WTC11 (cell line): ENCODE measurements around the gene WNT10A.

Experiments used
- CREM ChIP-seq: sonication (generic); formaldehyde crosslinking; IDR thresholded peaks from 2 replicates; pipeline ENCODE4 v1.8.1; 2022; ENCODE audit warnings: mild to moderate bottlenecking, missing genetic modification reagents, moderate library complexity
- GTF2I ChIP-seq: fragments of 250-450 bp; sonication (Bioruptor Pico); conservative IDR thresholded peaks from 2 replicates; pipeline ENCODE4 v1.4.0; 2021; ENCODE audit warnings: mild to moderate bottlenecking
- MXD4 ChIP-seq: fragments of 250-450 bp; sonication (Bioruptor Pico); IDR thresholded peaks from 2 replicates; pipeline ENCODE4 v1.8.0; 2021; ENCODE audit warnings: mild to moderate bottlenecking, moderate library complexity, borderline replicate concordance
- MYBL2 ChIP-seq: sonication (generic); formaldehyde crosslinking; IDR thresholded peaks from 2 replicates; pipeline ENCODE4 v1.8.1; 2023; ENCODE audit warnings: mild to moderate bottlenecking, moderate library complexity, missing genetic modification reagents
- NFYB ChIP-seq: sonication (generic); formaldehyde crosslinking; conservative IDR thresholded peaks from 2 replicates; pipeline ENCODE4 v1.8.0; 2022; ENCODE audit warnings: low read depth, missing genetic modification reagents
- SP1 ChIP-seq: sonication (generic); formaldehyde crosslinking; conservative IDR thresholded peaks from 2 replicates; pipeline ENCODE4 v1.8.1; 2022; ENCODE audit warnings: missing genetic modification reagents
- TEAD1 ChIP-seq: sonication (generic); formaldehyde crosslinking; IDR thresholded peaks from 2 replicates; pipeline ENCODE4 v1.8.0; 2022; ENCODE audit warnings: mild to moderate bottlenecking, missing genetic modification reagents
- ZNF416 ChIP-seq: fragments of 250-450 bp; sonication (Bioruptor Pico); IDR thresholded peaks from 2 replicates; pipeline ENCODE4 v1.9.0; 2021; ENCODE audit warnings: mild to moderate bottlenecking, inconsistent platforms
- ZSCAN18 ChIP-seq: fragments of 250-450 bp; sonication (Bioruptor Pico); IDR thresholded peaks from 2 replicates; pipeline ENCODE4 v2.1.2; 2022; ENCODE audit warnings: mild to moderate bottlenecking, moderate library complexity
- TF ChIP-seq, protein P1 (sequence below): sonication (generic); formaldehyde crosslinking; IDR thresholded peaks from 2 replicates; pipeline ENCODE4 v1.8.1; 2022; ENCODE audit warnings: low read depth, missing genetic modification reagents, borderline replicate concordance
- TF ChIP-seq, protein P2 (sequence below): fragments of 200-600 bp; IDR thresholded peaks from 2 replicates; pipeline ENCODE4 v1.8.0; 2022; ENCODE audit warnings: antibody characterized with exemption
- TF ChIP-seq, protein P3 (sequence below): sonication (generic); formaldehyde crosslinking; IDR thresholded peaks from 2 replicates; pipeline ENCODE4 v1.8.0; 2022; ENCODE audit warnings: mild to moderate bottlenecking, missing genetic modification reagents

- TF ChIP-seq, protein P1, sequence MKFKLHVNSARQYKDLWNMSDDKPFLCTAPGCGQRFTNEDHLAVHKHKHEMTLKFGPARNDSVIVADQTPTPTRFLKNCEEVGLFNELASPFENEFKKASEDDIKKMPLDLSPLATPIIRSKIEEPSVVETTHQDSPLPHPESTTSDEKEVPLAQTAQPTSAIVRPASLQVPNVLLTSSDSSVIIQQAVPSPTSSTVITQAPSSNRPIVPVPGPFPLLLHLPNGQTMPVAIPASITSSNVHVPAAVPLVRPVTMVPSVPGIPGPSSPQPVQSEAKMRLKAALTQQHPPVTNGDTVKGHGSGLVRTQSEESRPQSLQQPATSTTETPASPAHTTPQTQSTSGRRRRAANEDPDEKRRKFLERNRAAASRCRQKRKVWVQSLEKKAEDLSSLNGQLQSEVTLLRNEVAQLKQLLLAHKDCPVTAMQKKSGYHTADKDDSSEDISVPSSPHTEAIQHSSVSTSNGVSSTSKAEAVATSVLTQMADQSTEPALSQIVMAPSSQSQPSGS (CRISPR knock-in tag): no peak
- TF ChIP-seq, protein P2, sequence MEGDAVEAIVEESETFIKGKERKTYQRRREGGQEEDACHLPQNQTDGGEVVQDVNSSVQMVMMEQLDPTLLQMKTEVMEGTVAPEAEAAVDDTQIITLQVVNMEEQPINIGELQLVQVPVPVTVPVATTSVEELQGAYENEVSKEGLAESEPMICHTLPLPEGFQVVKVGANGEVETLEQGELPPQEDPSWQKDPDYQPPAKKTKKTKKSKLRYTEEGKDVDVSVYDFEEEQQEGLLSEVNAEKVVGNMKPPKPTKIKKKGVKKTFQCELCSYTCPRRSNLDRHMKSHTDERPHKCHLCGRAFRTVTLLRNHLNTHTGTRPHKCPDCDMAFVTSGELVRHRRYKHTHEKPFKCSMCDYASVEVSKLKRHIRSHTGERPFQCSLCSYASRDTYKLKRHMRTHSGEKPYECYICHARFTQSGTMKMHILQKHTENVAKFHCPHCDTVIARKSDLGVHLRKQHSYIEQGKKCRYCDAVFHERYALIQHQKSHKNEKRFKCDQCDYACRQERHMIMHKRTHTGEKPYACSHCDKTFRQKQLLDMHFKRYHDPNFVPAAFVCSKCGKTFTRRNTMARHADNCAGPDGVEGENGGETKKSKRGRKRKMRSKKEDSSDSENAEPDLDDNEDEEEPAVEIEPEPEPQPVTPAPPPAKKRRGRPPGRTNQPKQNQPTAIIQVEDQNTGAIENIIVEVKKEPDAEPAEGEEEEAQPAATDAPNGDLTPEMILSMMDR: no peak
- TF ChIP-seq CREM (CRISPR knock-in tag) (no peak), NFYB (no peak), ZSCAN18 (CRISPR knock-in tag) (no peak), TEAD1 (no peak), SP1 (CRISPR knock-in tag) (no peak), ZNF416 (no peak), MYBL2 (CRISPR knock-in tag) (no peak), MXD4 (CRISPR knock-in tag) (no peak), GTF2I (no peak)
- TF ChIP-seq, protein P3, sequence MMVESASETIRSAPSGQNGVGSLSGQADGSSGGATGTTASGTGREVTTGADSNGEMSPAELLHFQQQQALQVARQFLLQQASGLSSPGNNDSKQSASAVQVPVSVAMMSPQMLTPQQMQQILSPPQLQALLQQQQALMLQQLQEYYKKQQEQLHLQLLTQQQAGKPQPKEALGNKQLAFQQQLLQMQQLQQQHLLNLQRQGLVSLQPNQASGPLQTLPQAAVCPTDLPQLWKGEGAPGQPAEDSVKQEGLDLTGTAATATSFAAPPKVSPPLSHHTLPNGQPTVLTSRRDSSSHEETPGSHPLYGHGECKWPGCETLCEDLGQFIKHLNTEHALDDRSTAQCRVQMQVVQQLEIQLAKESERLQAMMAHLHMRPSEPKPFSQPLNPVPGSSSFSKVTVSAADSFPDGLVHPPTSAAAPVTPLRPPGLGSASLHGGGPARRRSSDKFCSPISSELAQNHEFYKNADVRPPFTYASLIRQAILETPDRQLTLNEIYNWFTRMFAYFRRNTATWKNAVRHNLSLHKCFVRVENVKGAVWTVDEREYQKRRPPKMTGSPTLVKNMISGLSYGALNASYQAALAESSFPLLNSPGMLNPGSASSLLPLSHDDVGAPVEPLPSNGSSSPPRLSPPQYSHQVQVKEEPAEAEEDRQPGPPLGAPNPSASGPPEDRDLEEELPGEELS (CRISPR knock-in tag): no peak
Observed at GRCh38 chr2:218858138-218858445, 22.6 kb upstream of the WNT10A start.
